Measurements from ENCODE around the gene GOLGA7B.

The GOLGA7B gene

GRCh38 chr10:97891497-97892167, 42.0 kb downstream of the GOLGA7B start:
- TF ChIP-seq CTCF (IDR thresholded peaks at IDR 0.05; ENCODE audit: low read depth, low read length): no peak
- Histone ChIP-seq H3K36me3 (no peaks in the 10 kb centered on the region), H3K27me3 (no peaks in the 10 kb centered on the region), H3K4me1 (no peaks in the 10 kb centered on the region), H3K4me3 (ENCODE audit: low read depth, low read length) (no peak overlapping the region), H3K9me3 (no peaks in the 10 kb centered on the region)
- no peak for DNase-seq

- H3K4me3 ChIP-seq (ENCODE audit: low read depth, low read length): no peak overlapping the region
- no peak for TF ChIP-seq CTCF (IDR thresholded peaks at IDR 0.05; ENCODE audit: low read depth, low read length)
- H3K9me3 ChIP-seq: no peaks in the 10 kb centered on the region
- no peak for DNase-seq
- no peaks in the 10 kb centered on the region for H3K4me1 ChIP-seq
- no peaks in the 10 kb centered on the region for H3K27me3 ChIP-seq
- H3K36me3 ChIP-seq: no peaks in the 10 kb centered on the region
Observed at GRCh38 chr10:97892506-97892905, 42.9 kb downstream of the GOLGA7B start.

- H3K4me1 ChIP-seq: no peaks in the 10 kb centered on the region
- no peaks in the 10 kb centered on the region for H3K9me3 ChIP-seq
- no peak for DNase-seq
- no peaks in the 10 kb centered on the region for H3K36me3 ChIP-seq
- no peak overlapping the region for H3K4me3 ChIP-seq (ENCODE audit: low read depth, low read length)
- no peak for TF ChIP-seq CTCF (IDR thresholded peaks at IDR 0.05; ENCODE audit: low read depth, low read length)
- no peaks in the 10 kb centered on the region for H3K27me3 ChIP-seq
Observed at GRCh38 chr10:97892939-97893338, 43.3 kb downstream of the GOLGA7B start.

DNA sequence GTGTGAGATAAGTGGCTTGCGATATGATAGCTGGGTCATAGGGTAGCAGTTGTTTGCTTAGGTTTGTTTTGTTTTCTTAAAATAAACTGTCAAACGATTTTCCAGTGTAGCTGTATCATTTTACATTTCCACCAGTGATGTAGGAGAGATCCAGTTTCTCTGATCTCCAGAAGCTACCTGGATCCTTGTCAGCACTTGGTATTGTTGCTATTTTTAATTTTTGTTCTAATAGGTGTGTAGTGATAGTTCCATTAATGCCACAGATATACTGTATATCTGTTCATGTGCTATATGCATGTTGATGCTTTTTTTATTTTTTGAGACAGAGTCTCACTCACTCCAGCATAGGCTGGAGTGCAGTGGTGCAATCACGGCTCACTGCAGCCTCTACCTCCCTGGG, 44.4 kb downstream of the GOLGA7B start:
- no peak for DNase-seq
- Histone ChIP-seq H3K36me3 (no peaks in the 10 kb centered on the region), H3K27me3 (no peaks in the 10 kb centered on the region), H3K4me3 (ENCODE audit: low read depth, low read length) (no peak overlapping the region), H3K9me3 (no peaks in the 10 kb centered on the region), H3K4me1 (no peaks in the 10 kb centered on the region)
- no peak for TF ChIP-seq CTCF (IDR thresholded peaks at IDR 0.05; ENCODE audit: low read depth, low read length)

- Histone ChIP-seq H3K36me3 (no peaks in the 10 kb centered on the region), H3K4me1 (no peaks in the 10 kb centered on the region), H3K4me3 (ENCODE audit: low read depth, low read length) (no peak overlapping the region), H3K27me3 (no peaks in the 10 kb centered on the region), H3K9me3 (no peaks in the 10 kb centered on the region)
- no peak for DNase-seq
- no peak for TF ChIP-seq CTCF (IDR thresholded peaks at IDR 0.05; ENCODE audit: low read depth, low read length)
Observed at GRCh38 chr10:97895084-97895483, 45.4 kb downstream of the GOLGA7B start.

DNA sequence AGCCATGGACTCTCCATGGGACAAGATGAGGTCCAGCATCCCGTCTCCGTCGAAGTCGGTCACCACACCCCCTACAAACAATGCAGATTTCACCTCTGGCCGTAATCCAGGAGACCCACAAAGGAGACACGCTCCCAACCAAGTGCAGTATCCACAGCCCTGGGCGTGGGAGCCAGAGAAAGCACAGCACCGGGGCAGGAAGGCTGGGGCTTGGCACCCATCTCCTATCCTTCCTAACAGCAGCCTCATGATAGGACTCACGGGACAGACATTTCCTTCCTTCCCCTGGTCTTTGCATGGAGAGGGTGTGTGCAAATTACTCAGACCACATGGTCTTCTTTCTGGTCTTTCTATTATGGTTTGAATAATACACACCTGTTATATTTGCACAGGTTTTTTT, 46.3 kb downstream of the GOLGA7B start:
- no peaks in the 10 kb centered on the region for H3K4me1 ChIP-seq
- H3K9me3 ChIP-seq: no peaks in the 10 kb centered on the region
- H3K36me3 ChIP-seq: no peaks in the 10 kb centered on the region
- no peak for TF ChIP-seq CTCF (IDR thresholded peaks at IDR 0.05; ENCODE audit: low read depth, low read length)
- no peaks in the 10 kb centered on the region for H3K27me3 ChIP-seq
- DNase-seq: no peak
- no peak overlapping the region for H3K4me3 ChIP-seq (ENCODE audit: low read depth, low read length)
